Panc1 (cell line): ENCODE measurements around the gene GREB1. TPM values are rescaled to one million over a fixed set of nuclear protein-coding genes. Genes with fewer than 3 reads are reported as not detected.

ENCODE experiments used
- ATAC-seq: fragments of 200-7000 bp; cut with Tn5 transposase; 2 replicates; pipeline ENCODE4 v1.9.1; 2020; ENCODE audit warnings: mild to moderate bottlenecking, moderate library complexity
- BruUV-seq: library from RNA; stranded (reverse); fragments of 400-500 nt; replicated peaks from 2 replicates; lab custom pipeline; 2021; lab: Mats Ljungman, UMichigan
- CTCF ChIA-PET: fragments of 300-600 bp; sonication (Branson Sonifier 250); formaldehyde crosslinking; loops from one replicate; lab custom pipeline; 2022; ENCODE audit warnings: antibody characterized with exemption; lab: Charles Lee
- POLR2A ChIA-PET: fragments of 300-600 bp; sonication (Branson Sonifier 250); formaldehyde crosslinking; loops from one replicate; lab custom pipeline; 2022; ENCODE audit warnings: antibody characterized with exemption; lab: Charles Lee
- DNase-seq: peaks from one replicate; pipeline ENCODE4 v3.0.0-alpha.2; 2010; ENCODE audit warnings: low read depth, low spot score
- H3K27ac ChIP-seq: 2 replicates; pipeline ENCODE4 v1.5.1; 2011; ENCODE audit warnings: mild to moderate bottlenecking, low read length, inconsistent platforms
- H3K27me3 ChIP-seq: fragments of 200-500 bp; sonication (Bioruptor generic); 2 replicates; pipeline ENCODE4 v1.6.0; 2014; ENCODE audit warnings: low read length, inconsistent platforms; ENCODE audit not compliant: control insufficient read depth, insufficient read depth
- H3K36me3 ChIP-seq: fragments of 200-500 bp; sonication (Bioruptor generic); 2 replicates; pipeline ENCODE4 v1.5.1; 2014; ENCODE audit warnings: inconsistent platforms, mild to moderate bottlenecking, low read length, moderate library complexity; ENCODE audit not compliant: control insufficient read depth, insufficient read depth
- H3K4me1 ChIP-seq: 2 replicates; pipeline ENCODE4 v1.5.1; 2011; ENCODE audit warnings: inconsistent platforms, mild to moderate bottlenecking, low read length, moderate library complexity; ENCODE audit not compliant: control insufficient read depth, insufficient read depth
- H3K4me3 ChIP-seq, 2 experiments: 2 replicates each; pipeline ENCODE4 v1.5.1; 2011 to 2012; ENCODE audit warnings: low read depth in 2 of 2, low read length in 2 of 2, mild to moderate bottlenecking in 2 of 2, inconsistent platforms in 1 of 2, moderate library complexity in 1 of 2
- H3K9me3 ChIP-seq: fragments of 200-500 bp; sonication (Bioruptor generic); 2 replicates; pipeline ENCODE4 v1.5.1; 2014; ENCODE audit warnings: low read depth, mild to moderate bottlenecking, inconsistent platforms, low read length, moderate library complexity; ENCODE audit not compliant: control insufficient read depth, insufficient read depth
- CTCF ChIP-seq: fragments of 450-650 bp; IDR thresholded peaks from 2 replicates; pipeline ENCODE4 v1.5.1; 2017; ENCODE audit warnings: mild to moderate bottlenecking
- POLR2AphosphoS5 ChIP-seq: IDR thresholded peaks from 2 replicates; pipeline ENCODE4 v1.6.1; 2012; ENCODE audit warnings: mild to moderate bottlenecking, low read depth, low read length, moderate library complexity
- REST ChIP-seq, 2 experiments: IDR thresholded peaks; 2 replicates each; pipeline ENCODE4 v1.6.1; 2011 to 2012; ENCODE audit warnings: low read depth in 2 of 2, control low read depth in 1 of 2, low read length in 1 of 2, mild to moderate bottlenecking in 1 of 2, moderate library complexity in 1 of 2; ENCODE audit not compliant: insufficient read depth in 1 of 2
- SIN3A ChIP-seq: IDR thresholded peaks from 2 replicates; pipeline ENCODE4 v1.6.1; 2012; ENCODE audit warnings: low read depth, mild to moderate bottlenecking, low read length, moderate library complexity, borderline replicate concordance; ENCODE audit not compliant: insufficient read depth
- TCF7L2 ChIP-seq: IDR thresholded peaks from 2 replicates; pipeline ENCODE4 v1.6.1; 2011; ENCODE audit warnings: mild to moderate bottlenecking, low read depth, low read length, inconsistent platforms
- in situ Hi-C: cut with HindIII; loops from 2 replicates; pipeline ENCODE4 v1.10.0; 2016; ENCODE audit warnings: low sequenced_read_pairs, low pct_unique_long_range_greater_than_20kb
- intact Hi-C: fragments of 100-400 bp; cut with micrococcal nuclease; formaldehyde crosslinking; loops from one replicate; pipeline ENCODE4 v1.10.0; 2022; ENCODE audit not compliant: unreplicated experiment
- total RNA-seq: library from RNA; stranded (reverse); gene quantifications from one replicate; pipeline ENCODE4 v1.2.1, GENCODE V29; 2021; ENCODE audit not compliant: unreplicated experiment

The GREB1 gene
- total RNA-seq, 1 experiment from 2014 or later, result 0.90 TPM

- Histone ChIP-seq H3K27ac (no peak overlapping the region), H3K36me3 (no peaks in the 10 kb centered on the region), H3K4me1 (no peaks in the 10 kb centered on the region), H3K4me3 (no peak overlapping the region), H3K27me3 (peaks cover 7% of the 10 kb centered on the region), H3K9me3 (no peaks in the 10 kb centered on the region)
- TF ChIP-seq TCF7L2 (no peak), CTCF (no peak), SIN3A (no peak), POLR2AphosphoS5 (no peak), REST (IDR thresholded peaks at IDR 0.05; ENCODE audit: insufficient read depth in 1 of 2, low read depth in 2 of 2, low read length in 1 of 2) (no peak)
- no peak for DNase-seq
- POLR2A ChIA-PET, result interaction anchor here (0.6 kb wide), 1 partner anchor 163 kb away, joined by 16 read pairs; no protein-coding TSS in a partner anchor
- BruUV-seq, result no TSS peak
- ATAC-seq, result no peak
- in situ Hi-C loops, result no loop called here
- CTCF ChIA-PET, result no interaction called here
- intact Hi-C loops, result no loop called here
Measured at GRCh38 chr2:11642972-11643371, 109.1 kb downstream of the GREB1 start.

GRCh38 chr2:11644293-11644692 is 110.4 kb downstream of the GREB1 start:
- in situ Hi-C loops (no loop called here), intact Hi-C loops (no loop called here)
- H3K9me3 ChIP-seq, result no peaks in the 10 kb centered on the region
- peaks cover 7% of the 10 kb centered on the region for H3K27me3 ChIP-seq
- no peak for TF ChIP-seq TCF7L2
- no peak for TF ChIP-seq POLR2AphosphoS5
- no peak for TF ChIP-seq REST (IDR thresholded peaks at IDR 0.05; ENCODE audit: insufficient read depth in 1 of 2, low read depth in 2 of 2, low read length in 1 of 2)
- no peak for TF ChIP-seq SIN3A
- TF ChIP-seq CTCF, result no peak
- no peaks in the 10 kb centered on the region for H3K4me1 ChIP-seq
- POLR2A ChIA-PET, result no interaction called here
- BruUV-seq, result no TSS peak
- H3K4me3 ChIP-seq, result no peak overlapping the region
- ATAC-seq (no peak), DNase-seq (no peak)
- no peaks in the 10 kb centered on the region for H3K36me3 ChIP-seq
- H3K27ac ChIP-seq, result no peak overlapping the region
- CTCF ChIA-PET, result no interaction called here
